GM21825 (cell line): ENCODE results near the gene CPEB4.

Source experiments
- ATAC-seq: cut with Tn5 transposase; IDR thresholded peaks from one replicate; pipeline ENCODE4 v1.9.1; 2021; ENCODE audit warnings: mild to moderate bottlenecking, moderate library complexity; ENCODE audit not compliant: unreplicated experiment

CPEB4 gene

DNA sequence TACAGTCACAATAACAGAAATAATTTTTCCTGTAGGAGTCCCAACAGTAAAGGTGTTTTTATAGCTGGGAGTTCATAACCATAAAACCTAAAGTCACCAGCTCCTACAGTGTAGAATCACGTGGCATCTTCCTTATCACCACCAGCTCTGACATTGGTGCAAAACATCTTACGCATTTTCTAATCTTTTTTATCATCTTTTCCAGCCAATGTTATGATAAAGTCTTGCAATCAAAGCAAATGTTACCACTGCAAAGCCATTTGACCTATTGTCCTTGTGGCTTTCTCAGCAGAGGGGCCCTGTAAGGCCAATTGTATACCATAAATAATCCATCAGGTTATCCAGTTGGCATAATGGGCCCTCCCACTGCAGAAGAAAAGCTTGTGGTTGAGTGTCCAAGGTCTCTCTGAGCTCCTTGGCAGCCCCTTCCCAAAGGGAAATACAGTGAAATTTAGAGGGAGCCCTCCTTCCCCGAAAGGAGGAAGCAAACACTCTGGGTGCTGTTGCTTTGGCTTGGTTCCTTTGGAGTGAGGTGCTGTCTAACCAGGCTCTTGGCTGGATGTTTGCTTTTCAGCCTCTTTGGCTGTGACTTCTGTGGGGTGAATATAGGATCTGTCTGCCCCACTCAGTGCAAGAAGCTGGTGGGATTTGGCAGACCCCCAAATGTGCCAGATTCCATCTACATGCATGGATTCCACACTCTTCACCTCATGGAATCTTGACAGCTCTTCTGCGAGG, 29.3 kb upstream of the CPEB4 start:
- ATAC-seq, result no peak

DNA sequence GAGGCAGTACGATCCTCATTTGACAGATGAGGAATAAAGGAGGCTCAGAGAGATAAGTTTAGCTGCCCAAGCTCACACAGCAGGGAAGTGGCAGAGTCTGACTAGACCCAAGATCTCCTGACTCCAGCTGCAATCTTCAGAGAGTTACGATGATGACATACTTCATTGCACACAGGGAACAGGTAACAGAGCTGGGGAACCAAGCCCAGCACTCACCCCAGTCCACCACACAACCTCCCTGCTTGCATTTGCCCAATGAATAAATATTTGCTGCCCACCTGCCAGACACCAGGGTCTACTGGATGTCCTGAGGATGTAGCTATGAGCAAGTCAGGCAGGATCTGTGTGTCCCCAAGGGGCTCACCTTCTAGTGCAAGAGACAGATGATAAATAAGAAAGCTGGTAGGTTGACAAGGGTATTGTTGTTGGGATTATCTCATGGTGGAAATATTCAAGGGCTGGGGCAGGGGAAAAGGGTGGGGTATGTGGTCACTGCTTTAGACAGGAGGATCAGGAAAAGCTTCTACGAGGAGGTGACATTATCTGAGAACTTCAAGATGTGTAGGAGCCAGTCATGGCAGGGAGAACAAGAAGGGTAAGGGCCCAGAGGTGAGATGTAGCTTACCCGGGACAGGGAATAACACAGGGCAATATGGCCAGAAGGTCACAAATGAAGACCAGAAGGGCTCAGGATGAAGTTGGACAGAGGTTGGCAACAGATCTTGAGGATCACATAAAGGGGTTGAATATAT, 28.6 kb upstream of the CPEB4 start:
- no peak for ATAC-seq

DNA sequence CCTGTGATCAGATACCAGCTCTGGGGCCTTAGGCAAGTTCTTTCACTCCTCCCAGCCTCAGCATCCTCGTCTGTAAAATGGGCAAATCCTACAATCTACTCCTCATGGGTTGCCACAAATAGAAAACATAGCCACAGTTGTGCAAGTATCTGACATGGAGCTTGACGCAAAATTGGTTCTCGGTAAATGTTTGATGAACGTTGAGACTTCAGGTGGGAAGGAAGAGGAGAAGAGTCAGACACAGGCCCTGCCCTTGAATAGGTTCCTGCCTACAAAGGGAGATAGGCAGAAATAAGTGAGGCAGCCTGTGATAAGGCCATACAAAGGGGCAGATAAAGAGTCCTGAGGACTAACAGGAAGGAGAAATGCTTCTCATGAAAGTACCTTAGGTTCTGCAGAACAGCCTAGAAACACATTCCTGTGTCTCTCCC, 26.1 kb upstream of the CPEB4 start:
- no peak for ATAC-seq

DNA sequence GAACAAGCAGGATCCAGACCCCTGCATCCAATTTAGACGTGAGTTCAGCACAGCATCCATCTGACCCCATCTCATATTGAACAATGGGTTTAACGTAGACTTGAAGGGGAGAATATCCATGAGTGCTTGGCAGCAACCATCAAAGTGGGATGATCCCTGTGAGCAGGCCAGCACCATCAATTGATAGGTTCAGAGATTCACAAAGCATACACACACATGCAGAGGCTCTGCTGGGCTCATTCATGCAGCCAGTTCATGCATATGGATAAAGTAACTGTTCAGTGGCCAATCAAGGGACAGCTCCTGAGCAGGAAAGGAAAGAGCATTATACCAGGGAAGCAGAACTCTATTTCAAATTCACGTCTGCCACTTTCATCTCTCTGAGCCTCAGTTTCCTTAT, 24.8 kb upstream of the CPEB4 start:
- ATAC-seq, result no peak

DNA sequence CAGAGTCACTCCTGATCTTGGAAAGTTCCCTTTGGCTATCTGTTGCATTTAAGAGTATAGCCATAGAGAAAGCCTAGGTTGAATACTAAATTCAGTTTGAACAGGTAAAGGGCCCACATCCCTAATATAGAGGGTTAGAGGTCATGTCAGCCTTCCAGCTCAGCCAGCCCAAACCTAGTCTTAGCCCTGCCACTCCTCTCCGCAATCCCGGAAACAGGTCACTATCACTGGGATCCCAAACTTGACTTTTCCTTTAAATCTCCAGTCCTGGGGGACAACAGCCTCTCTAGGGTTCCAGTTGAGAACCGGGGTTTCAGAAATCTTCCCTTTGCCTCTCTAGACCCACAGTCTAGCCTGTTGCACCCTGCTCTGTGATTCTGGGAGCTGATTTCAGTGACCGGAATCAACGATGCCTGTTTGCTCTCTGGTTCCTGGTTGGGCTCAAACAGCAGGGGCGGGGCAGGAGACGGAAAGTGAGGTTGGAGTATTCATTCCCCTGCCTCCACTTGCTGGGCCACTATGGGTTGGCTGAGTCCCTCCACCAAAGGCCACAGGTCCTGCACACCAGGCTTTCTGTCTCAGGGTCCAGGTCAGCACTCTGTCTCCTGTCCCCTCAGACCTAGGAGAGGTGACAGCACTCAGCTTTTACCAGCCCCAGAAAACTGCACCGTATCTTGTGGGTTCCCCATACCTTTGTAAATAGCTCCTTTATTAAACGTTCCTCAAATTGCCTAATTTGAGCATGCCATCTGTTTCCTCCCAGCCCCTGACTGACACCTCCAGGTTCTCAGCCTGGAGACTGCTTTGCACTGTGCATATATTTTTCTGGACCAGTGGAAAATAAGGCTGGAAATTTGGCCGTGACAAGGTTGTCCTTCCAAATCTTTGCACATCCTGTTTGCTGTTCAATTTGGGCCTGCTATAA, 23.8 kb upstream of the CPEB4 start:
- ATAC-seq, result no peak

DNA sequence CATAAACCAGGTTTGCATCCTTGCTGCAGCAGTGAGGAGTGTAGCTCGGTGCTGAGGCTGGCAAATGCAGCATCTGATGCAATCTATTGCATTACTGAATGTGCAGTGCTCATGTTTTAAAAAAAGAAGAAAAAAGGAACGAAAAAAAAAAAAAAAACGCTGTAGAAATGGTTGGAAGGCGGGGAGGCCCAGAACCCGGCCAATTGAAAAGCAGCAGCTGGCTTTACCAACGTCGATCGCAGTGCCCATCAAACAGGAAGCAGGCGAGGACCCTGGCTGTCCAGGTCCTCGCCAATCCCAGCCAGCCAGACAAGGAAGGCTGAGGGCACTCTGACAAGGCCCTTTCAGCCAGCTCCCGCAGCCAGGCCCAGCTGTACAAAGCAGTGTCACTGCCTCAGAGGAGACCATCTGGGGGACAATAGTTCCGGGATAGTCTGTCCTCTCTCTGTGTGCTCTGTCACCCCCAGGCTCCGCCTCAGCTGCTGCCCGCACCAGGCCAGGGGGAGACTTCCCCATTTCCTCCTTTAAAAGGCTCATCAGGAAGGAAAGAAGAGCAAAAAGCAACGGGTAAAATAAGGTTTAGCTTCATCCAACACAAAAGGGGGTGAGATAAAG, 21.8 kb upstream of the CPEB4 start:
- ATAC-seq, result no peak

DNA sequence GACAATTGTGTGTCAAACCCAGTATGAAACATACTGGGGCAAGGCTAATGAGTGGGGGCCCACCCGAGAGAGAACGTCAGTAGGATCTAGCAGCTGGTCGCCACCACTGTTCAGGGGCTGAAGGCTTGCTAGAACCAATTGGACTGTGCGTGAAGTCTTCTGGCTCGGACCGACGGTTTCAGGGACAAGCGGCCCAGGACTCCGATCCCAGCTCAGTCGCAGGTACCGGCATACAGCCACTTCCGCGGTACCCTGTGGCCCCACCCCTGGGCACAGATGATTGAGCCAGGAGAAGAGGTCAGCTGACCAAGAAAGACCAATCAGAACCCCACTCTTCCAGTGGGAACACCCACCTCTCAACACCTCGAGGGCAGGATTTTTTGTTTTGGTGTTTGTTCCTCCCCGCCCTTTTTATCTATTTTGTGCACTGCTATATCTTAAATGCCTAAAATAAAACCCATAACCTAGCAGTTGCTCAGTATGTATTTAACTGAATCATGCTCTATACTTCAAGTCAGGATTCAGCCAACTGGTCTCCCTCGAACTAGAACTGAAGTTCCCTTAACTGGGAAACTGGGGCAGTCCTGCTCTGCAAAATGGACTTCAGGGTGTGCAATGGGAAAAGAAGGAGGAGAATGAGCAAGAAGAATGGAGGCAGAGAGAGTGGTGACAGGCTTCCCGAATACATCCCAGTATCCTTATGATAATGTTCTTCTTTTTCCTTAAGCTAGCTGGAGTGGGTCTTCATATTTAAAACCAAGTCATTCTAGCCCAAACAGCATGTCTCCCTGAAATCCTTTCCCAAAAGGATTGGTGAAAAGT, 21.1 kb upstream of the CPEB4 start:
- no peak for ATAC-seq

DNA sequence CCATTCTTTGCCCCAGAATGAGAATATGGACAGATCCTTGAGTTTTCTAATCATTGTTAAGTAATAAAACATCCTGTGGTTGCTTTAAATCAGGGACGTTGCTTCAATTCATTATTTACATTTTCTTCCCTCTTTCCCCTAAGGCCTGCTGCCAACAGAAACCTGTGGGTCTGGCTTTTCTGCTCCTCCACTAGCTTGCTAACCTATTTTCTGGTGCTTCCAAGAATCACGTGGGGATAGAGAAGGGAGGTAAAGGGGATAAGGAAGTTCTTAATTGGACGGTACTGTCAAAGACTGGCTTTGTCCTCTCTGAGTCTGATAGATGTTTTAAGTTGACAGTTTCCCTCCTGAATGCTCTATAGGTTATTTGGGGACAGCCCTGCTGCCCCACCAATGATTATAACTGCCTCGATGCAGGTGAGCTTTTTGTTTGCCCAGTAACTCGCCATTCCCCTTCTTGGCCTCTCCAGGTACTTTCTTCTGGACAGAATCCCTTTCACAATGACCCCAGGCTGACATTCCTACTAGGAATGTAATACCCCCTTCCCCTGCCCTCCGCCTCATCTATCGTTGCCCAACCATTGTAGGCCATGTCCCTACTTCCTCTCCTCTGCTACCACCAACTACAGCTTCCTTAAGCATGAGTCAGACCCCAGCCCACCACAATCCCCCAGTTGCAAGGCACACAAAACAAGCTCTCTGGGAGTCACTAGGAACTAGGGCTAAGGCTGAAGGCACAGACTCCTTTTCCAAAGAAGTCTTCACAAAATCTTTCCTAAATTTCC, 19.9 kb upstream of the CPEB4 start:
- no peak for ATAC-seq

DNA sequence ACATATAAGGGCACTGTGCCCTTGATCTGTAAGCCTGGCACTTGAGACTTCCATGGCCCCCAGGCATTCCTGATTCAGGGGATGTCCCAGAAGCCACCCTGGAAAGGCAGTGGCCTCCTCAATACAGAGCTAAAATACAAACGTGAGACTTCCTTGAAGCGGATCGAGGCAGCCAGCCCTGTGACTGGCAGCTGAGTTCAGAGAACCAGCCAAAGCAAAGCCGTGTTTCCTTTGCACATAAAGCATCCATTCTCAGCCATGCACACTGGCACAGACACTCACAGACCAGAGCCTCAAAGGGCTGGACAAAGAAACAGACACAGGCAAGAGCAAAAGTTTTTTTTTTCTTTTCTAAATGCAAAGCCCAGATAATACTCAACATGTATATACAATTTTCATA, 18.8 kb upstream of the CPEB4 start:
- ATAC-seq, result no peak

DNA sequence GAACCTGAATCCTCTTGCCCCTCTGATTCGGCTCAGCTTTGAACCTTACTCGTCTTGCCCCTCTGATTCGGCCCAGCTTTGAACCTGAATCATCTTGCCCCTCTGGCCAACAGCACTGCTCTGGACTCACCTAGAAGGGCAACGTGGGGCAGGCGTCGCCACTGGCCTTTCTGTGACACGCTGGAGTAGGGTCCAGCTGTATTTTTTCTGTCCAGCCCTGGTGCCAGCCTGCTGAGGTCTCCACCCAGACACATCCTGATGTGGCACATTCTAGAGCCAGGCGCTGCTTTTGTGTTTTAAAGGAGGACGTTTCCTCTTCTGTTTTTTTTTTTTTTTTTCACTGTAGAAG, 15.2 kb upstream of the CPEB4 start:
- no peak for ATAC-seq

DNA sequence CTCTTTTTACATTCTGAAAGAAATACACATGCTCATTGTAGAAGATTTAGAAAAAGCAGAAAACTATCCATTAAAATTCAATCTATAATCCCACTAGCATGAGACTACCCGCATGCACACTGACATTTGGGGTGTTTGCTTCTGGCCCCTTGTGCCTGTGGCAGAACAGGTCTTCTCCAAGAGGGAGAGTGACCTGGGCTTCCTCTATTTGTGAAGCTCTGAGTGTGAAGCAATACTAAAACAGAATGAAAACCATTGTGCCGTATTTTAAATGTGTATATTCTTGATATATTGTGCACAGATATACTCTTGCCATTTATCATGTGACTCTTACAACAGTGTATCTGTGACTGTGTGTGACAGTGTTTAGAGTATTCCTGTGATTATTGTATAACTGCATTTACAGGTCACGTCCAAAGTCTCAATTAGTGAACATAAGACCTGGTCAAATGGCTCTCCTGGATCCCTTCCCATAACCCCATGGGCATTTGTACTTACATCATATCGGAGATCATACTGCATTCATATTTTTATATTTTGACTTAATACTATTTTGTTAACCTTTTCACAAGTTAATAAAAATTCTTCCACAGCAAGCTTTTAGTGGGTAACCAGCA, 14.7 kb upstream of the CPEB4 start:
- ATAC-seq, result no peak

DNA sequence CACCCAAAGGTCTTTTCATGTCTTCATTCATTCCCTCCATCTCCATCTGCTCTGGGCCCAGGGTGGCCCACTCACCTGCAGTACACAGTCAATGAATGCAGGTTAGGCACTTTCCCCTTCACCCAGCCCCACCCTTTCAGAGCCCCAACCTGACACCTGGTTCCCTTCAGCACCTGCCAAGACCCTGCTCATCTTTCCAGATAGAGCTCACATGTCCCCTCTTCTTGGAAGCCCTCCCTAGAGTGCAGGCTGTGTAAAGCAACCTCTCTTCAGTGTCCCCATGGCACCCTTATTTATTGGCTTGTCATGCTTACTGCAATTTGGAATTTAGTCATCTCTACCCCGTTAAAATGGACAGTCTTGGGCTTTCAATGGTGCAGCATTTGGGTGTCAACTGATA, 13.0 kb upstream of the CPEB4 start:
- no peak for ATAC-seq

DNA sequence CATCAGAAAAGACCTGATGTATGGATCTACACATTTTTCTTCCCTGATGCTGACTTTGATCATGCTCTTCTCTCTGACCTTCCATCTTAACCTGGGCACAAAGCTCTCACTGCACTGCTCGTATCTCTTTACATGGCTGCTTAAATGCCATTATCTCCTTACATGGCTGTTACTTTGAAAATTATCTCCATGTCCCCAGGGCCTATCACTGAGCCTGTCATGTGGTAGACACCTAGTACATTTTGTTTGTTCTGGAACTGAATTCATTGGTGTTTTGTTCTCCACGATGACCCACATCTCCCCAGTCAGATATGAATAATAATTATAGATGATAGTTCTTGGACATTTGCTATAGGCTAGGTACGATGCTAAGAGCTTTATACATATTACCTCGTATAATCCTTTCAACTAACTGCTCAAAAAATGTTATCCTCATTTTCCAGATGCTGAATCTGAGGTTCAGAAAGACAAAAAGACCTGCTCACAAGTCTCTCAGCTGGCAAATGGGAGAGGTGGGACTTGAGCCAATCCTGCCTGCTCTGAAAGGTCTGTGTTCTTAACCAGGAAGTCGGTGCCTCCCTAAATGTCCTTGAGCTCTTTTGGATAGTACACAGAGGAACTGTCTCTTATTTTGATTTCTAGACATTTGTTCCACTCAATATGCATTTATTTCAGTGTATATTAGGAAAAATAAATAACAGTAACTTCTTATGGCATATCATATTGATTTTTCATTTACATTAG, 9.8 kb upstream of the CPEB4 start:
- no peak for ATAC-seq

DNA sequence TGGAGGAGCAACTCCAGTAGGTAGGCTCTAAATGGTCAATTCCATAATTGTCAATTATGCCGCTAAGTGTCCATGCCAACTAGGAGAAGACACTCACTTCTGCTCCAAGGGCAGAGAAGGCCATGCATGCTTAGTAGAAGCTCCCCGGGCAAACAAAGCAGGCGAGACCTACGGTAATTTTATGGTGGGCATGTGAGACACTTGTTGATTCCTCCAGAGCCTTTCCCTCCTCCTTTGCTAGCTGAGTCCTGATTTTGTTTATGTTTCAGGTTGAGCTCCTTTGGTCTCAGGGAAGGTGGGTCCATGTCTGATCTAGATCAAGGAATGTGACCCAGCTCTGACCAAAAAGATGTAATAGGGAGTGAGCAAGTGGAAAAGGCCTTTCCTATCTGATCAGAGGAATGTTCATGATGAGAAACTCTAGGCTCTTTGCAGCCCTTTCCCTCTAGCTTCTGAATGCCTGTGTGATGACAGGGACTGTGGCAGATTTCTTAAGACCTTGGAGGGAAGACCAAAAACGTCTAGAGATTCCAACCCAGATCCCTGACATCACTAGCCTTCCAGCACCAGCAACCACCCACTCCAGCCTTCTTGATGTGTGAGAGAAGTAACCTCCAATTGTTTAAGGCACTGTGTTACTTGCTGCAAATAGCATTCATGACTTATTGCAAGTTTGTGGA, 7.7 kb upstream of the CPEB4 start:
- no peak for ATAC-seq

DNA sequence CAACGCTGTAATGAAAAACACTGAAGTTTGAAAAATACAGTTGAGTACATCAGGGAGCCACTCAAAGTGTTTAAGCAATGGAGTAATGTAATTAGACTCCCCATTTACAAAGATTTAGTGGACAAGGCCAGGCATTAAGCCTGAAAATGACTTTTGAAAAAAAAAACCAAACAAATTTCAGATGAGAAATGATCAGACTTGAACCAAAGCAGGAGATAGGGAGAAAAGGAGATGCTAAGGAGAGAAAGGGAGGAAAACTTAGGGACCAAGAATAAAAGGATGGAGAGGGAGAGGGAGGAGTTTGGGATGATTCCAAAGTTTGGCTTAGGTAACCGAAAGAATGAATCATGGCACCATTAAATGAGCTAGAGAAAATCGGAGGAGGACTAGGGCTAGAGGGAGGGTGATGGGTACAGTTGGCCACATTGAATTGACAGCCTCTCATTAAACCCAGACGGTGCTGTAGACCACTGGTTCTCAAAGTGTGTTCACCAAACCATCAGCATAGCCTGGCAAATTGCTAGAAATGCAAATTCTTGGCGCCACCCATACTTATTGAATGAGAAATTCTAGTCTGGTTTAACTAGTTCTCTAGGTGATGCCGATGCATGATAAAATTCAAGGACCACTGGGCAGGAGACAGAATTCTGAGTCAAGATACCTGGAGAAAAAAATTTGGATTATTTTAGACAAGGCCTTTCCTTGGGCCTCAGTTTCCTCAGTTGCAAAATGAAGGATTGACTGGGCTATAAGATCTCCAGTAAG, 6.2 kb upstream of the CPEB4 start:
- ATAC-seq, result no peak

DNA sequence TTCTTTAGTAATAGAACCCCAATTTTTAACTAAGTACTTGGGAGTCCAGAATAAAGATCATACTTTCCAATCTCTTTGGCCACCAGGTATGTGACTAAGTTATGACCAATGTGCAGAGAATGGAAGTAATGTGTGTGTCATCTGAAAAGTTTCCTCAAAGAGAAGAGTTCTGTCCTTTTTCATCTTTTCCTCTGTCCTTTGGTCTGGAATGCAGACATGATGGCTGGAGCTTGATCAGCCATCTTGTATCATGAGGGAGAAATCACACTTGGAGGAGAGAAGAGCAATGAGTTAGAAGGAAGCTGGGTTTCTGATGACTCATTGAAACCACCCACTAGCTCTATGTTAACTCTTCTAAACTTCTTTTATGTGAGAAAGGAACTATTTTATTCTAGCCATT, 5.5 kb upstream of the CPEB4 start:
- no peak for ATAC-seq

DNA sequence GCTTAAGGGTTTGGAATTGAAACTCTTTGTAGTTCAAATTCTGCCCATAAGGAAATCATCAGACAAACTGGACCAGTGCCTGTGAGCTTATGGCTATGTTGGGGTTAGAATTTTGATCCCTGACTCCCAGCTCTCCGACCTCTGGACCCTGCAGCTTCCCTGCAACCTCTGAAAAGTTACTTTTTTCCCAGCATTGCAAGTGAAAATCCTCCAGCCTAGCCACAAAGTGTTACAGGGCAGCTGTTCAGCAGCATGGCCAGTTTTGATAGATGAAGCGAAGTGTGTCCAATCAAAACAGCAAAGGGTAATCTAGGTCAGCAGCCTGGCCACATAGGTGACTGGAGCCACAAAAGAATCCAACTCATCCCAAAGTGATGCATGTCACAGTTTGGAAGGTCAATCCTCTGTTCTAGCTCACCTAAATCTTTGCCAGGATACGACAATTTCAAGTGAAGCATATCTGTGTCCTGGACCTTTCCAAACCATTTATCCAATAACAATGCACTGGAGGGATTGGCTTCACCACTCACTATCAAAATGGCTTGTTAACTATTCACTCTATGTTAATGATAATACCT, 4.7 kb upstream of the CPEB4 start:
- ATAC-seq, result no peak
